ENCODE measurements around the gene POLR3H.

DNA sequence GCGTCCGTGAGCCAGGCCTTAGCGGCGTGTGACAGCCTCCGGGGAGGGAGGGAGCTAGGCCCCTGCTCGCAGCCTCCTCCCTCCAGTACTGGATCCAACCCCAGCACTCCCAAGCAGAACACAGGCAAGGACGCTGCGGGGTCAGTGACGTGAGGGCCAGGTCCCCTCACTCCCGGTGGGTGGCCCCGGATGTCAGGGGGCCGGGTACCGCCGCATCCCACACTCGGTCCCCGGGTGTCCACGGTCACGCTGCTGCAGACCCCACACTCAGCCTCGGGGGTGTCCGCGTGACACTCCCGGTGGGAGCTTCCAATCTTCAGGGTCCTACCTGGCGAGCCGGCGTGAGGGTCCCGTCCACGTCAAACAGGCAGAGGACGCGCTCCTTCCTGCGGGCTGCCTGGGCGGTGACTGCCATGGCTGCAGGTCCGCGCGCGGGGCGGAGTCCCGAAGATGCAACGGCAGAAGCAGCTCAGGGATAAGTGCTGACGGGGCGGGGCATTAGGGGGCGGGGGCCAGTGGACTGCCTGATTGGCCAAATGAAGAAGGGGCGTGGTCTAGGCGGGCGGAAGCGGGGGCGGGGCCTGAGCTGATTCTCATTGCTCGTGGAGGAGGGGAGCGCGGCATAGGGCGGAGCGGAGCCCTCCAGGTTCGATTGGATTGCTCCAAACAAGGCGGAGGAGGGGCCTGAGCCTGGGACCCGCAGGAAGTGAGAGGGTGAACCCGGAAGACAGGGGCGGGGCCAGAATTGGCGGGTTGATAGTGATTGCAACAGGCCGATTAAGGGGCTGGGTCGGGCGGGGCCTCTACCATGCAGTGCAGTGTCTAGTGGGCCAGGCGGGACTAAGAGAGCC, 45.3 kb upstream of the POLR3H start, which contains the start of gene PMM1:
- TF ChIP-seq, protein P1, sequence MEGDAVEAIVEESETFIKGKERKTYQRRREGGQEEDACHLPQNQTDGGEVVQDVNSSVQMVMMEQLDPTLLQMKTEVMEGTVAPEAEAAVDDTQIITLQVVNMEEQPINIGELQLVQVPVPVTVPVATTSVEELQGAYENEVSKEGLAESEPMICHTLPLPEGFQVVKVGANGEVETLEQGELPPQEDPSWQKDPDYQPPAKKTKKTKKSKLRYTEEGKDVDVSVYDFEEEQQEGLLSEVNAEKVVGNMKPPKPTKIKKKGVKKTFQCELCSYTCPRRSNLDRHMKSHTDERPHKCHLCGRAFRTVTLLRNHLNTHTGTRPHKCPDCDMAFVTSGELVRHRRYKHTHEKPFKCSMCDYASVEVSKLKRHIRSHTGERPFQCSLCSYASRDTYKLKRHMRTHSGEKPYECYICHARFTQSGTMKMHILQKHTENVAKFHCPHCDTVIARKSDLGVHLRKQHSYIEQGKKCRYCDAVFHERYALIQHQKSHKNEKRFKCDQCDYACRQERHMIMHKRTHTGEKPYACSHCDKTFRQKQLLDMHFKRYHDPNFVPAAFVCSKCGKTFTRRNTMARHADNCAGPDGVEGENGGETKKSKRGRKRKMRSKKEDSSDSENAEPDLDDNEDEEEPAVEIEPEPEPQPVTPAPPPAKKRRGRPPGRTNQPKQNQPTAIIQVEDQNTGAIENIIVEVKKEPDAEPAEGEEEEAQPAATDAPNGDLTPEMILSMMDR (IDR thresholded peaks at IDR 0.05; ENCODE audit: insufficient read depth, low read length), result no peak
- peak; percentile 55 for TF ChIP-seq POLR2AphosphoS5 (IDR thresholded peaks at IDR 0.05; ENCODE audit: low read depth)
- TF ChIP-seq, protein P2, sequence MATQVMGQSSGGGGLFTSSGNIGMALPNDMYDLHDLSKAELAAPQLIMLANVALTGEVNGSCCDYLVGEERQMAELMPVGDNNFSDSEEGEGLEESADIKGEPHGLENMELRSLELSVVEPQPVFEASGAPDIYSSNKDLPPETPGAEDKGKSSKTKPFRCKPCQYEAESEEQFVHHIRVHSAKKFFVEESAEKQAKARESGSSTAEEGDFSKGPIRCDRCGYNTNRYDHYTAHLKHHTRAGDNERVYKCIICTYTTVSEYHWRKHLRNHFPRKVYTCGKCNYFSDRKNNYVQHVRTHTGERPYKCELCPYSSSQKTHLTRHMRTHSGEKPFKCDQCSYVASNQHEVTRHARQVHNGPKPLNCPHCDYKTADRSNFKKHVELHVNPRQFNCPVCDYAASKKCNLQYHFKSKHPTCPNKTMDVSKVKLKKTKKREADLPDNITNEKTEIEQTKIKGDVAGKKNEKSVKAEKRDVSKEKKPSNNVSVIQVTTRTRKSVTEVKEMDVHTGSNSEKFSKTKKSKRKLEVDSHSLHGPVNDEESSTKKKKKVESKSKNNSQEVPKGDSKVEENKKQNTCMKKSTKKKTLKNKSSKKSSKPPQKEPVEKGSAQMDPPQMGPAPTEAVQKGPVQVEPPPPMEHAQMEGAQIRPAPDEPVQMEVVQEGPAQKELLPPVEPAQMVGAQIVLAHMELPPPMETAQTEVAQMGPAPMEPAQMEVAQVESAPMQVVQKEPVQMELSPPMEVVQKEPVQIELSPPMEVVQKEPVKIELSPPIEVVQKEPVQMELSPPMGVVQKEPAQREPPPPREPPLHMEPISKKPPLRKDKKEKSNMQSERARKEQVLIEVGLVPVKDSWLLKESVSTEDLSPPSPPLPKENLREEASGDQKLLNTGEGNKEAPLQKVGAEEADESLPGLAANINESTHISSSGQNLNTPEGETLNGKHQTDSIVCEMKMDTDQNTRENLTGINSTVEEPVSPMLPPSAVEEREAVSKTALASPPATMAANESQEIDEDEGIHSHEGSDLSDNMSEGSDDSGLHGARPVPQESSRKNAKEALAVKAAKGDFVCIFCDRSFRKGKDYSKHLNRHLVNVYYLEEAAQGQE (IDR thresholded peaks at IDR 0.05; ENCODE audit: insufficient replicate concordance, low read depth), result peak; percentile 18
